HCT116 (cell line): ENCODE measurements around the gene AAK1. TPM values are rescaled to one million over a fixed set of nuclear protein-coding genes. Genes with fewer than 3 reads are reported as not detected.

Source experiments
- ATAC-seq: fragments of 200-7000 bp; cut with Tn5 transposase; 2 replicates; pipeline ENCODE4 v1.9.1; 2020; ENCODE audit warnings: mild to moderate bottlenecking, moderate library complexity
- BruUV-seq: library from RNA; stranded (reverse); fragments of 400-500 nt; replicated peaks from 2 replicates; lab custom pipeline; 2021; lab: Mats Ljungman, UMichigan
- CTCF ChIA-PET: fragments of 300-600 bp; sonication (Branson Sonifier 250); formaldehyde crosslinking; loops from one replicate; lab custom pipeline; 2021; ENCODE audit warnings: antibody characterized with exemption; lab: Charles Lee
- POLR2A ChIA-PET: fragments of 300-600, 350-600 bp; sonication (Branson Sonifier 250); formaldehyde crosslinking; loops from one replicate; lab custom pipeline; 2021; ENCODE audit warnings: antibody characterized with exemption; lab: Charles Lee
- RAD21 ChIA-PET, 2 experiments: fragments of 300-600 bp; sonication (Branson Sonifier 250); formaldehyde crosslinking; loops; one replicate each; lab custom pipeline; 2023; ENCODE audit warnings: low total read pairs in 2 of 2; ENCODE audit not compliant: uncharacterized antibody in 2 of 2, unreplicated experiment in 2 of 2, low non-redundant PET in 1 of 2; lab: Charles Lee
- DNase-seq: peaks from one replicate; pipeline ENCODE4 v3.0.0-alpha.2; 2010; ENCODE audit warnings: low read depth, low spot score
- H2AFZ ChIP-seq: fragments of 200-600 bp; shearing (Covaris generic), sonication (generic); 2 replicates; pipeline ENCODE4 v1.6.1; 2017; ENCODE audit warnings: low read depth, mixed run types, mixed read lengths, antibody characterized with exemption, low read length; ENCODE audit not compliant: poor library complexity, severe bottlenecking
- H3K27ac ChIP-seq: 2 replicates; pipeline ENCODE4 v1.5.1; 2012; ENCODE audit warnings: low read depth, low read length
- H3K27me3 ChIP-seq: fragments of 200-600 bp; sonication (generic); 2 replicates; pipeline ENCODE4 v1.6.1; 2016; ENCODE audit warnings: mixed run types, low read length, mixed read lengths; ENCODE audit not compliant: insufficient read depth
- H3K36me3 ChIP-seq, 2 experiments: fragments of 200-500 bp in 1 of 2; fragments of 200-600 bp in 1 of 2; sonication (Bioruptor generic) in 1 of 2; sonication (generic) in 1 of 2; 2 replicates each; pipeline versions ENCODE4 v1.5.1 to v1.6.1; 2014 to 2016; ENCODE audit warnings: low read length in 2 of 2, inconsistent platforms in 1 of 2, mixed read lengths in 1 of 2, mixed run types in 1 of 2; ENCODE audit not compliant: insufficient read depth in 2 of 2, control insufficient read depth in 1 of 2
- H3K4me1 ChIP-seq, 2 experiments: fragments of 200-600 bp in 1 of 2; sonication (generic) in 1 of 2; 2 replicates each; pipeline versions ENCODE4 v1.5.1 to v1.6.1; 2012 to 2017; ENCODE audit warnings: low read length in 2 of 2, inconsistent platforms in 1 of 2, mild to moderate bottlenecking in 1 of 2, mixed read lengths in 1 of 2, mixed run types in 1 of 2, moderate library complexity in 1 of 2; ENCODE audit not compliant: insufficient read depth in 2 of 2, control insufficient read depth in 1 of 2
- H3K4me2 ChIP-seq: fragments of 200-600 bp; sonication (generic); 2 replicates; pipeline ENCODE4 v1.6.1; 2017; ENCODE audit warnings: mixed run types, low read length, mixed read lengths
- H3K4me3 ChIP-seq, 2 experiments: fragments of 200-600 bp in 1 of 2; sonication (generic) in 1 of 2; replicated peaks in 1 of 2; 2 replicates each; pipeline ENCODE4 v1.5.1; 2011 to 2016; ENCODE audit warnings: low read length in 2 of 2, control low read depth in 1 of 2, low read depth in 1 of 2, mild to moderate bottlenecking in 1 of 2, mixed read lengths in 1 of 2, mixed run types in 1 of 2
- H3K79me2 ChIP-seq: fragments of 200-600 bp; sonication (generic); 2 replicates; pipeline ENCODE4 v1.6.1; 2017; ENCODE audit warnings: mild to moderate bottlenecking, mixed run types, low read length, moderate library complexity, mixed read lengths; ENCODE audit not compliant: insufficient read depth
- H3K9ac ChIP-seq: fragments of 200-600 bp; sonication (generic); 2 replicates; pipeline ENCODE4 v1.6.1; 2016; ENCODE audit warnings: low read length, mixed read lengths
- H3K9me2 ChIP-seq: fragments of 200-600 bp; sonication (generic), shearing (Covaris generic); 2 replicates; pipeline ENCODE4 v1.6.1; 2017; ENCODE audit warnings: mixed run types, mild to moderate bottlenecking, moderate library complexity; ENCODE audit not compliant: insufficient read depth
- H3K9me3 ChIP-seq, 2 experiments: fragments of 200-500 bp in 1 of 2; fragments of 200-600 bp in 1 of 2; sonication (Bioruptor generic) in 1 of 2; sonication (generic) in 1 of 2; 2 replicates each; pipeline ENCODE4 v1.6.1; 2014 to 2017; ENCODE audit warnings: low read length in 2 of 2, mixed read lengths in 2 of 2, inconsistent platforms in 1 of 2, low read depth in 1 of 2, mild to moderate bottlenecking in 1 of 2, mixed run types in 1 of 2, moderate library complexity in 1 of 2; ENCODE audit not compliant: control insufficient read depth in 1 of 2, insufficient read depth in 1 of 2
- H4K20me1 ChIP-seq: fragments of 200-600 bp; sonication (generic), shearing (Covaris generic); 2 replicates; pipeline ENCODE4 v1.6.1; 2017; ENCODE audit warnings: mixed run types, mild to moderate bottlenecking, moderate library complexity; ENCODE audit not compliant: insufficient read depth
- ATF3 ChIP-seq: IDR thresholded peaks from 2 replicates; pipeline ENCODE4 v1.6.1; 2012
- ELF1 ChIP-seq: IDR thresholded peaks from 2 replicates; pipeline ENCODE4 v1.6.1; 2012; ENCODE audit warnings: low read depth, borderline replicate concordance
- EZH2 ChIP-seq: fragments of 200-600 bp; sonication (generic); IDR thresholded peaks from 2 replicates; pipeline ENCODE4 v1.6.1; 2017; ENCODE audit warnings: antibody characterized with exemption, mixed run types
- JUND ChIP-seq: IDR thresholded peaks from 2 replicates; pipeline ENCODE4 v1.6.1; 2012
- MAX ChIP-seq: IDR thresholded peaks from 2 replicates; pipeline ENCODE4 v1.6.1; 2012
- POLR2AphosphoS5 ChIP-seq: IDR thresholded peaks from 2 replicates; pipeline ENCODE4 v1.6.1; 2011; ENCODE audit warnings: mild to moderate bottlenecking, low read depth, low read length, moderate library complexity
- RAD21 ChIP-seq: IDR thresholded peaks from 2 replicates; pipeline ENCODE4 v1.6.1; 2012; ENCODE audit warnings: low read depth, mild to moderate bottlenecking
- SP1 ChIP-seq: IDR thresholded peaks from 2 replicates; pipeline ENCODE4 v1.6.1; 2012; ENCODE audit warnings: low read depth
- YY1 ChIP-seq: IDR thresholded peaks from 2 replicates; pipeline ENCODE4 v1.6.1; 2011; ENCODE audit warnings: low read length, low read depth, moderate library complexity, mild to moderate bottlenecking; ENCODE audit not compliant: insufficient replicate concordance; ENCODE audit errors: extremely low read depth
- ZNF274 ChIP-seq: fragments of 200-500 bp; sonication (Bioruptor generic); IDR thresholded peaks from 2 replicates; pipeline ENCODE4 v1.6.1; 2014; ENCODE audit warnings: mild to moderate bottlenecking, low read depth, low read length, inconsistent platforms
- intact Hi-C: fragments of 100-400 bp; cut with micrococcal nuclease; formaldehyde crosslinking; loops from 2 replicates; pipeline ENCODE4 v1.10.0; 2022
- total RNA-seq: library from RNA; stranded (reverse); gene quantifications from one replicate; pipeline ENCODE4 v1.2.1, GENCODE V29; 2021; ENCODE audit not compliant: unreplicated experiment

The AAK1 gene
- total RNA-seq, 1 experiment from 2014 or later: 32.0 TPM

- Histone ChIP-seq H3K27me3 (no peaks in the 10 kb centered on the region), H3K27ac (no peak overlapping the region), H3K4me2 (no peak overlapping the region), H2AFZ (no peak overlapping the region), H3K79me2 (peaks cover 22% of the 10 kb centered on the region), H3K4me3 (no peak overlapping the region), H3K9me3 (no peaks in the 10 kb centered on the region), H3K9me2 (no peaks in the 10 kb centered on the region), H3K4me1 (peaks cover 9 to 24% of the 10 kb centered on the region in 2 experiments; a peak in 3 of 4 replicates), H3K9ac (no peak overlapping the region), H4K20me1 (no peaks in the 10 kb centered on the region), H3K36me3 (no peaks in the 10 kb centered on the region; a peak in 1 of 4 replicates)
- CTCF ChIA-PET: no interaction called here
- ATAC-seq (no peak), DNase-seq (no peak)
- RAD21 ChIA-PET: no interaction called here
- TF ChIP-seq JUND (no peak), ZNF274 (no peak), ELF1 (no peak), ATF3 (no peak), EZH2 (no peak), POLR2AphosphoS5 (no peak)
- intact Hi-C loops: no loop called here
- POLR2A ChIA-PET: no interaction called here
- BruUV-seq: no TSS peak
Measured at GRCh38 chr2:69434753-69435152, 208.8 kb downstream of the AAK1 start.

GRCh38 chr2:69429491-69430183 lies 213.9 kb downstream of the AAK1 start:
- Histone ChIP-seq H3K27ac (no peak overlapping the region), H3K27me3 (no peaks in the 10 kb centered on the region), H3K79me2 (peaks cover under 1% of the 10 kb centered on the region; the same call in 1 of the 2 replicates), H3K4me3 (no peak overlapping the region), H3K4me1 (no peaks in the 10 kb centered on the region; a peak in 1 of 4 replicates), H3K9me2 (no peaks in the 10 kb centered on the region), H3K4me2 (no peak overlapping the region), H3K36me3 (peaks cover 0 to 6% of the 10 kb centered on the region in 2 experiments; a peak in 2 of 4 replicates), H2AFZ (no peak overlapping the region), H3K9me3 (no peaks in the 10 kb centered on the region), H3K9ac (no peak overlapping the region), H4K20me1 (no peaks in the 10 kb centered on the region)
- TF ChIP-seq ZNF274 (no peak), YY1 (no peak), RAD21 (no peak), SP1 (no peak), MAX (no peak)
- ATAC-seq (no peak), DNase-seq (no peak)
- CTCF ChIA-PET: no interaction called here
- intact Hi-C loops: no loop called here
- POLR2A ChIA-PET: no interaction called here
- BruUV-seq: no TSS peak
- RAD21 ChIA-PET: no interaction called here
